Type B pancreatic cell (in vitro differentiated cells): Measurements from ENCODE around the gene PIP5K1B. TPM values are rescaled to one million over a fixed set of nuclear protein-coding genes. Genes with fewer than 3 reads are reported as not detected.

Experiments
- DNase-seq: peaks from one replicate; pipeline ENCODE4 v3.0.0; 2021; ENCODE audit warnings: mixed read lengths; ENCODE audit not compliant: unreplicated experiment; ENCODE audit errors: extremely low spot score
- H3K27ac Mint-ChIP-seq: 2 replicates; pipeline ENCODE4 v1.8.0; 2021; ENCODE audit warnings: mild to moderate bottlenecking, mixed read lengths
- H3K27me3 Mint-ChIP-seq: 2 replicates; pipeline ENCODE4 v1.8.0; 2021; ENCODE audit warnings: mixed read lengths
- H3K36me3 Mint-ChIP-seq: 2 replicates; pipeline ENCODE4 v1.8.0; 2021; ENCODE audit warnings: mixed read lengths
- H3K4me1 Mint-ChIP-seq: one replicate; pipeline ENCODE4 v1.8.0; 2021; ENCODE audit warnings: mixed read lengths; ENCODE audit not compliant: unreplicated experiment
- H3K4me3 Mint-ChIP-seq: 2 replicates; pipeline ENCODE4 v1.8.0; 2021; ENCODE audit warnings: mild to moderate bottlenecking, mixed read lengths
- H3K9me3 Mint-ChIP-seq: 2 replicates; pipeline ENCODE4 v1.8.0; 2021; ENCODE audit warnings: mixed read lengths
- total RNA-seq: library from RNA; stranded (reverse); gene quantifications from 2 replicates; pipeline ENCODE4 v1.2.1, GENCODE V29; 2021; ENCODE audit warnings: low replicate concordance
- TF ChIP-seq, protein P1 (sequence below): fragments of 200-600 bp; sonication (generic); conservative IDR thresholded peaks from 2 replicates; pipeline ENCODE4 v1.5.0; 2021; ENCODE audit warnings: antibody characterized with exemption, mild to moderate bottlenecking

Gene PIP5K1B
- total RNA-seq, 1 donor from 2014 or later, result 9.8 TPM

DNA sequence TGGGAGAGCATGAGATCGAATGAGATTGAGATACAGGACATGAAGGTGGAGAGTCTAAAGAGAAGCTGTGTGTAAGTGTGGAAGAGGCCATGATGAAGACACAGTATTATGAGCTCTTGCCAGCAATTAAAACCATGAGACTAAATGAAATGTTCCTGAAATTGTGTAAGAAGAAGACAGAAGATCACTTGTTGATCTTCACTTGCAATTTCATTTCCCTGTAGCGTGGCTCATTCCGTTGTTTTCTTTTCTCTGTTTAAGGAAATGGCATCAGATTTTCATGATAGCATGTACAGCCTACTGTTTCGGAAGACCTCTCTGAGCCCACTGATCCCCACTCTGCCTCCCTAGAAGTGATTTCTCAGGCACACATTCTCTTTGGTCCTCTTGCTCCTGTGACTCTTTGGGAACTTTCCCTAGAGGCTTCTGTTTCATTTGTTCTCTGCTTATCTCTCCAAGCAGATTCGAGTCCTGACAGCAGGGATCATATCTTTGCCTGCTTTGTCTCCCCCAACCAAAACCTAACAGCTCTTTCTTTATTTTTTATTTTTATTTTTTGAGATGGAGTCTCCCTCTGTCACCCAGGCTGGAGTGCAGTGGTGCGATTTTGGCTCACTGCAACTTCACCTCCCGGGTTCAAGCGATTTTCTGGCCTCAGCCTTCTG is 16.8 kb downstream of the PIP5K1B start:
- H3K27me3 Mint-ChIP-seq, result peaks cover 3% of the 10 kb centered on the region
- H3K9me3 Mint-ChIP-seq, result no peaks in the 10 kb centered on the region
- H3K36me3 Mint-ChIP-seq, result no peaks in the 10 kb centered on the region
- no peaks in the 10 kb centered on the region for H3K4me1 Mint-ChIP-seq
- H3K4me3 Mint-ChIP-seq, result no peak overlapping the region
- no peak overlapping the region for H3K27ac Mint-ChIP-seq
- no peak for DNase-seq
- TF ChIP-seq, protein P1, sequence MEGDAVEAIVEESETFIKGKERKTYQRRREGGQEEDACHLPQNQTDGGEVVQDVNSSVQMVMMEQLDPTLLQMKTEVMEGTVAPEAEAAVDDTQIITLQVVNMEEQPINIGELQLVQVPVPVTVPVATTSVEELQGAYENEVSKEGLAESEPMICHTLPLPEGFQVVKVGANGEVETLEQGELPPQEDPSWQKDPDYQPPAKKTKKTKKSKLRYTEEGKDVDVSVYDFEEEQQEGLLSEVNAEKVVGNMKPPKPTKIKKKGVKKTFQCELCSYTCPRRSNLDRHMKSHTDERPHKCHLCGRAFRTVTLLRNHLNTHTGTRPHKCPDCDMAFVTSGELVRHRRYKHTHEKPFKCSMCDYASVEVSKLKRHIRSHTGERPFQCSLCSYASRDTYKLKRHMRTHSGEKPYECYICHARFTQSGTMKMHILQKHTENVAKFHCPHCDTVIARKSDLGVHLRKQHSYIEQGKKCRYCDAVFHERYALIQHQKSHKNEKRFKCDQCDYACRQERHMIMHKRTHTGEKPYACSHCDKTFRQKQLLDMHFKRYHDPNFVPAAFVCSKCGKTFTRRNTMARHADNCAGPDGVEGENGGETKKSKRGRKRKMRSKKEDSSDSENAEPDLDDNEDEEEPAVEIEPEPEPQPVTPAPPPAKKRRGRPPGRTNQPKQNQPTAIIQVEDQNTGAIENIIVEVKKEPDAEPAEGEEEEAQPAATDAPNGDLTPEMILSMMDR, result no peak

DNA sequence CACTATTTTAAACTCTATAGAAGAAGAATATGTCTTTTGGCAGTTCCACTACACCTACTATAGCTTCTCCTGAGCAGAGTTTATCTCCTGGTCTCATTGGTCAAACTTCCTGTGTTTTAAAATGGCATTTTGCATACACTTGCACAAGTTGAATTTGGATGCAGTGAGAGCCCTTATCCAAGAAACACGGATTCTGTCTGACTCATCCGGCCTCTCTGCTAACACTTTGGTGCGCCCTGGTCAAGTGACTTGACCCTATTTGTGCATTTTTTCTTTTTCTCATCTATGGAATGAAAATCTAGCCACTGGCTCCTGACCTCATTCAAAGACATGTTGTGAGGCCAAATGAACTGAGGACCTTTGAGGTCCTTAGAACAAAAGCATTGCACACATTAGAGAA is 20.0 kb downstream of the PIP5K1B start:
- DNase-seq, result no peak
- Mint-ChIP-seq H3K4me1 (no peaks in the 10 kb centered on the region), H3K4me3 (no peak overlapping the region), H3K9me3 (no peaks in the 10 kb centered on the region), H3K27me3 (no peaks in the 10 kb centered on the region), H3K27ac (no peak overlapping the region), H3K36me3 (no peaks in the 10 kb centered on the region)
- TF ChIP-seq, protein P1, result no peak

DNA sequence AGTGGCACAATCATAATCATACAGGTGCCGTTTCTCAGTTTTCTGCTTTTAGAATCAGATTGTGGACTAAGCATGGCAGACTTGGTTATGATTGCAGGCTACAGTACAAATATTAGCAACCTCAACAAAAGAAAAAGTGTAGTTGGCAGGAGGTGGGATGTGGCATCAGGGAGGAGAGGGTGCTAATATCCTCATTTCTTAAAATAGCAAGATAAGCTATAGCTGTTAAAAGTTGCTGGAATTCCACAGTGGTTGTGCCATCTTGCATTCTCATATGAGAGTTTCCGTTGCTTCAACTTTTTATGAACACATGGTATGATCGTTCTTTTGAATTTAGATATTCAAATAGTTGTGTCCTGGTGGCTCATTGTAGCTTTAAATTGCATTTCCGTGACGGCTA is 21.4 kb downstream of the PIP5K1B start:
- Mint-ChIP-seq H3K4me3 (no peak overlapping the region), H3K27me3 (no peaks in the 10 kb centered on the region), H3K36me3 (no peaks in the 10 kb centered on the region), H3K4me1 (no peaks in the 10 kb centered on the region), H3K9me3 (no peaks in the 10 kb centered on the region), H3K27ac (no peak overlapping the region)
- DNase-seq, result no peak
- TF ChIP-seq, protein P1, result no peak

DNA sequence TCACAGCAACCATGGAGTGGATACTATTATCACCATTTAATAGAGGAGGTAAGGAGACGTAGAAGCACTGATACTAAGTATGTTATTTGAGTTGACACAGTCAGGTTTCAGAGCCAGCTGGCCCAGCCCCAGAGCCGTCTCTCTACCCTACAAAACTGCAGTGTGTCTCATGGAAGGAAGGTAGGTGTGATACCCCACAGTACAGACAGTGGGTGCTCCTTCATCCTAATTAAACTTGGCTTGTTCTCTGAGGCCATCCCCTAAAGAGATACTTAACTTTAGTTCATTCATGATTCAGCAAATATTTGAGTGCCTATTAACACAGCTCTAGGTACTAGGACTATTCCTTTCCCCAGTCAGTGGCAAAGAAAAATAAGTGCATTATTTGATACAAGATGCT is 22.6 kb downstream of the PIP5K1B start:
- H3K27ac Mint-ChIP-seq, result no peak overlapping the region
- DNase-seq, result no peak
- H3K36me3 Mint-ChIP-seq, result no peaks in the 10 kb centered on the region
- H3K4me1 Mint-ChIP-seq, result peaks cover 4% of the 10 kb centered on the region
- H3K27me3 Mint-ChIP-seq, result no peaks in the 10 kb centered on the region
- TF ChIP-seq, protein P1, result no peak
- no peaks in the 10 kb centered on the region for H3K9me3 Mint-ChIP-seq
- no peak overlapping the region for H3K4me3 Mint-ChIP-seq

DNA sequence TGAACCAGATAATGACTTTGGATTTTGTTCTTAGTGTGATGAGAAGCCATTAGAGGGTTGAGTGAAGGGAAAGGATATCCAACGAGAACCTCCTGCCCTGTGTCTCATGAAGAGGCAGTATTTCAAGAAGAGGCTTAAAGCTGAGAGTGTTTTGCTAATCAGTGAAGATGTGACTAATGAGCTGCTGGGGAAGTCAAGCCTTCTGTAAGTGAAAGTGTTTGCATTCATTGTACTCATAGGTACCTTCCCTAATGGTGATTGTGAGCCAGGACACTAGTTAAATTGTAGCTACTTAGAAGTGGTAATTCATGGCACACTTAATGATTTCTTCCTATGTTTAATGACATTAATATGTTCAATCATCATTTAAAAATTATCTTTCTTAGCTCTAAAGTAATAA is 23.7 kb downstream of the PIP5K1B start:
- H3K9me3 Mint-ChIP-seq, result no peaks in the 10 kb centered on the region
- H3K27ac Mint-ChIP-seq, result no peak overlapping the region
- peaks cover 8% of the 10 kb centered on the region for H3K4me1 Mint-ChIP-seq
- no peaks in the 10 kb centered on the region for H3K36me3 Mint-ChIP-seq
- no peaks in the 10 kb centered on the region for H3K27me3 Mint-ChIP-seq
- no peak for DNase-seq
- H3K4me3 Mint-ChIP-seq, result no peak overlapping the region
- TF ChIP-seq, protein P1, result no peak
